DMS114 treated with DMSO at 0.1 percent for 48 hours (cell line): ENCODE data around the gene ZDHHC17.
A peak's percentile ranks its signal among the peaks of the same experiment; 100 is the strongest.
"Not testable (repeated sequence)": the region's sequence is repeated elsewhere in the genome, so short reads cannot be mapped to it uniquely, and the experiment has no call there.

ENCODE experiments used
- DNase-seq: peaks from one replicate; lab custom pipeline; 2025; ENCODE audit not compliant: unreplicated experiment; lab: John Stamatoyannopoulos, UW

ZDHHC17 gene

GRCh38 chr12:76763746-76764675, at the start of gene ZDHHC17:
TSS of gene ZDHHC17 (plus strand) at chr12:76764115. CDS start at chr12:76764237, 122 bp downstream.
- DNase-seq: peak; percentile 89

GRCh38 chr12:76714415-76714814, 49.5 kb upstream of the ZDHHC17 start:
- DNase-seq: no peak

- no peak for DNase-seq
Measured at GRCh38 chr12:76714861-76715260, 49.1 kb upstream of the ZDHHC17 start.

GRCh38 chr12:76715332-76715731, 48.6 kb upstream of the ZDHHC17 start:
- DNase-seq: no peak

GRCh38 chr12:76717314-76717713, 46.6 kb upstream of the ZDHHC17 start:
- DNase-seq: no peak

GRCh38 chr12:76719171-76720041, 44.5 kb upstream of the ZDHHC17 start:
- DNase-seq: no peak

- DNase-seq: no peak
Measured at GRCh38 chr12:76720068-76720467, 43.8 kb upstream of the ZDHHC17 start.

- no peak for DNase-seq
Measured at GRCh38 chr12:76726626-76727025, 37.3 kb upstream of the ZDHHC17 start.

- DNase-seq: not testable (repeated sequence)
Measured at GRCh38 chr12:76732188-76732587, 31.7 kb upstream of the ZDHHC17 start.

GRCh38 chr12:76737689-76738088, 26.2 kb upstream of the ZDHHC17 start:
- not testable (repeated sequence) for DNase-seq

GRCh38 chr12:76738824-76739579, 24.9 kb upstream of the ZDHHC17 start:
- no peak for DNase-seq

GRCh38 chr12:76739896-76740295, 24.0 kb upstream of the ZDHHC17 start:
- DNase-seq: no peak

- DNase-seq: no peak
Measured at GRCh38 chr12:76740501-76740900, 23.4 kb upstream of the ZDHHC17 start.

- no peak for DNase-seq
Measured at GRCh38 chr12:76745343-76745742, 18.6 kb upstream of the ZDHHC17 start.

- no peak for DNase-seq
Measured at GRCh38 chr12:76746516-76746915, 17.4 kb upstream of the ZDHHC17 start.

- DNase-seq: no peak
Measured at GRCh38 chr12:76747245-76747644, 16.7 kb upstream of the ZDHHC17 start.

GRCh38 chr12:76755829-76756379, 8.0 kb upstream of the ZDHHC17 start:
- DNase-seq: no peak

GRCh38 chr12:76757694-76758093, 6.2 kb upstream of the ZDHHC17 start:
- DNase-seq: no peak

- DNase-seq: no peak
Measured at GRCh38 chr12:76762601-76762980, 1.3 kb upstream of the ZDHHC17 start.

GRCh38 chr12:76764856-76765255, 941 bp downstream of the ZDHHC17 start:
- DNase-seq: peak; percentile 27

- no peak for DNase-seq
Measured at GRCh38 chr12:76765598-76765997, 1.7 kb downstream of the ZDHHC17 start.
